Mammary epithelial cell (primary cell): Measurements from ENCODE around the gene NOC4L.

Source experiments
- CTCF ChIP-seq, 2 donors: IDR thresholded peaks in 1 of 2; conservative IDR thresholded peaks in 1 of 2; 2 replicates each; pipeline ENCODE4 v1.5.1; 2011 to 2012; ENCODE audit warnings: inconsistent platforms in 2 of 2, low read length in 2 of 2, mild to moderate bottlenecking in 2 of 2, control low read depth in 1 of 2, low read depth in 1 of 2; ENCODE audit not compliant: insufficient read depth in 1 of 2; ENCODE audit errors: extremely low read depth in 1 of 2
- EZH2 ChIP-seq: IDR thresholded peaks from 2 replicates; pipeline ENCODE4 v1.6.1; 2012; ENCODE audit warnings: low read length, inconsistent platforms, borderline replicate concordance

GRCh38 chr12:132099739-132100138, 44.5 kb upstream of the NOC4L start:
- no peak for TF ChIP-seq EZH2
- TF ChIP-seq CTCF (conservative IDR thresholded peaks at IDR 0.05 in 1 of 2, IDR thresholded peaks at IDR 0.05 in 1 of 2; ENCODE audit: extremely low read depth in 1 of 2, insufficient read depth in 1 of 2, low read depth in 1 of 2, low read length in 2 of 2) = no peak
